GM18499 (cell line): ENCODE measurements around the gene MICAL2.

Experiments
- ATAC-seq: cut with Tn5 transposase; IDR thresholded peaks from one replicate; pipeline ENCODE4 v1.9.1; 2021; ENCODE audit warnings: moderate number of reproducible peaks; ENCODE audit not compliant: insufficient read depth, unreplicated experiment

The MICAL2 gene

GRCh38 chr11:12235947-12236743 lies 125.8 kb downstream of the MICAL2 start:
- peak; percentile 68 for ATAC-seq

DNA sequence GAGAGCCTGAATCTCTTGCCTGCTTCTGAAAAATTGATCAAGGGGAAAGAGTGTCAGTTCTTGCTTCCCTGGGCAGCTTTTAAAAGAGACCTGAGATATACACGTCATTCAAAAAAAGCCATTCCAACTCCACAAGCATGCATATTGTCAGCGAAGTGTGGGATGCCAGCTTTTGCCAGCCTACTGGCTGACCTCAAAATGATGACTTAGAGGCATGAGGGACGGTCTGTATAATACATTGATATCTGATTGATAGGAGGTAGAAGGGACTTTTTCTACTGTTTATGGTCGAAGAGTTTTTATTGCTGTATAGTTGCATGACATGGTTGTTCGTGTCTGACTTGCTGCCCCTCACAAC lies 126.3 kb downstream of the MICAL2 start:
- no peak for ATAC-seq

- ATAC-seq: no peak
These were observed 127.0 kb downstream of the MICAL2 start for GRCh38 chr11:12237381-12237784.

- no peak for ATAC-seq
These were observed 128.0 kb downstream of the MICAL2 start for GRCh38 chr11:12238420-12238819.

DNA sequence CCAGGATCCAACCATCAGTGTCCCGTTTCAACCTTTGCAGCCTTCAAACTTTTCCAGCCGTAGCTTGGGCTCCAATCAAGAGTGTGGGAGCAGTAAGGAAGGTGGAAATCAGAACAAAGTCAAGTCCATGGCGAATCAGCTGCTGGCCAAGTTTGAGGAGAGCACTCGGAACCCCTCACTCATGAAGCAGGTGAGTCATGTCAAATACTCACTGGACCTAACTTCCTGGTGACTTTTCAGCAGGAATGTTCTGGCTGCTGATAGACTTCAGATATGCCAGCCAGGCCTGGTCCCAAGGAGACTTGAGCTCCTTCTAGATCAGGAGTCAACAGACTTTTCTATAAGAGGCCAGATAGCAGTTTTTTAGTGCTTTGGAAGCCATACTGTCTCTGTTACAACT lies 129.0 kb downstream of the MICAL2 start:
- no peak for ATAC-seq

- ATAC-seq: no peak
These were observed 129.5 kb downstream of the MICAL2 start for GRCh38 chr11:12239804-12240371.

- ATAC-seq: no peak
These were observed 130.3 kb downstream of the MICAL2 start for GRCh38 chr11:12240677-12241076.

DNA sequence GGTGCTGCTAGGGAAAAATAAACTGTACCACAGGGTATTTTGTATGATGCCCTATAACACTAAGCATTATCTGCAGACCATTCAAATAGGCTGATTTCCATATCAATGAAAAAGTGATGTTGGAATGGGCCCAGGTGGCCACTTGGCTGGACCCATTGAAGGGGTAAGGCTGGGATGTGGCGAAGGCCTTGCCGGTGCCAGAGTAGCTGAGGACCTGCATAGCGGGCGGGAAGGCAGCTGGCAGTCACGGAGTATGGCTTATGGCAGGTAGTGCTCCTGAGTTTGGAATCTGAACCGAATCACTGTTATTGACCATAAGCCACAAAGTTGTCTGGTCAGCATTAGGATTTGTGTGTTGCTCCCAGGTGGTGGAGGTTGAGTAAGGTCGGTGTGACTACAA lies 131.0 kb downstream of the MICAL2 start:
- ATAC-seq: no peak

- ATAC-seq: no peak
These were observed 131.7 kb downstream of the MICAL2 start for GRCh38 chr11:12241971-12242672.

- no peak for ATAC-seq
These were observed 132.6 kb downstream of the MICAL2 start for GRCh38 chr11:12242966-12243365.

- ATAC-seq: no peak
These were observed 133.1 kb downstream of the MICAL2 start for GRCh38 chr11:12243486-12243885.

- no peak for ATAC-seq
These were observed 133.6 kb downstream of the MICAL2 start for GRCh38 chr11:12243911-12244550.

DNA sequence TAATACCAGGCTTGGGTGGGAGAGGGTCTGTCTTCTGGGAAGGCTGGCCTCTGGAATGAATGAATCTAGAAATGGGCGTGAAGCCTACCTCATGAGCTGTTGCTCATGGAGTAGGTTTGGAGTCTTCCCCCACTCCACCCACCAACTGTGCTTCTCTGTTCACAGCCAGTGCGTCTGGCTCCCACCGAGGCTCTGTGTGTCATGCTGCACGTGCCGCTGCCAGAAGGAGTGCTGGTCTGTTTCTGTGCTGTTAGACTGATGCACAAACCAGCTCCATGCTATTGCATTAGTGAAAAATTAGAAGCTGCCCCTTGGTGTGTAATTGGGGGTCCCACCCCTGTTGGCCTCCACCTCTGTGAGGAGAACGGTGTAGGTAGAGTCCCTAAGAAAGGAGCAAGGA lies 134.7 kb downstream of the MICAL2 start:
- ATAC-seq: no peak

- no peak for ATAC-seq
These were observed 135.2 kb downstream of the MICAL2 start for GRCh38 chr11:12245549-12246016.

DNA sequence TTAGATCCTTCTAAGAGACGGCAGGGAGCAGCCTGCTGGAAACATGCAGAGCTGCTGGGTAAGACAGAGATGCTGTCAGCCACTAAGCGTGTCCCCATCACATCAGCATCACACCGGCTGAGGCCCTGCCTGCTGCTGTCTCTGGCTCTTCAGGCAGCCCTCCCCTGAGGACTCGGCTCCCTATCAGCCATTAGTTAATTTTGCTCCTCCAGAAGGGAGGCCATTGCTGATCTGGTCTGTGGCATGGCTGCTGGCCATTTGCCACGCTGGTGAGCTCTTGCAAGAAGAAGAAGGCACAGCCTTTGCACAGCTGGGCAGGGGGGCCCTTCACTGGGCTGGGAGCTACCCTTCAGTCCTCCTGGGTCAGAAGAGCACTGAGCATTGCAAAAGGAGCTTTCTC lies 135.8 kb downstream of the MICAL2 start:
- no peak for ATAC-seq

DNA sequence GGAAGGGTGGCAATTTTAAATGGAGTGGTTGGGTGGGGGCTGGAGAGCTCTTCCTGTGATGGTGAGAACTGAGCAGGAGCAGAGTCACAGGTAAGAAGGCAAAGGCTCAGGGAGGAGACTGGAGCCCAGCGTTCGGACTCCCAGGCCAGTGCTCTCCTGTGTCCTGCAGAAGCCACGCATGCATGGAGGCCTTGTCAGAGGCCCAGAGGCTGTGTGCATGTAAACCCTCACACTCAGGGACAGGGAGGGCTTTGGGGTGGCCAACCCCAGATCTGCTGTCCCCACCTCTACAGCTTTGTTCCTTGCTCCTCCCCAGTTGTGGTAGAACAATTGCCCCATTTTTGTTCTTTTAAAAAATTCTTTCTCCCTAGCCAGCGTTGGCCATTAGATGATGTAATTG lies 136.6 kb downstream of the MICAL2 start:
- ATAC-seq: no peak

DNA sequence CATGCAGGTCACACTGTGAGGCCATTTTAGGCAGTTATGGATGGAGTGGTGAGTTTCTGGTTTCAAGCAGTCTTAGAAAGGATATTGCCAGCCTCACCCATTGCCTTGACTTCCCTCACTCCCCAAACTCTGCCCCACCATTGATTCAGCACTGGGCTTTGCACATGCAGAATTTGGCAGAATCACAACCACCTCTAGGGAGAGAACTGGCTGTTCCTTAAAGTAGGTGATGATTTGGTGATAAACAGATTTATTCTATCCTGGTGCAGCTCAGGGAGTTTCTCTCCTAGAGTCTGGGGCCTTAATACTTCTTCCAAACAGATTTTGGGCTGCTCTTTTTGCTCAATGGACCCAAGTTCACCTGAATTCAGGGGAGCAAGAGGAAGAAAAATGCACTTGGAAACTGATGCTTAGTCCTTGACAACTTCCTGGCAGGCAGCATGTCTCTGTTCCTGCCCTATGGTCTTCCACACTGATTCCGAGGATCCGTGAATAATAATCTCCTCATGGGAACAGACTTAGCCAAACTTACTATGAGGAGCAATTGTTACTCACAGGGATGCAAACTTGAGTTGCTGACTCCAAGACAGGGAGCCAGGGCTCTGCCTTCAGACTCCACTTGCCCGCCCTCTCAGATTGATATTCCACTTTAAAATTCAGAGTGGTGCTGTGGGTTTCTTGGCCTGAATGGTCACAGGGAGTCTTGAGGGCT lies 137.3 kb downstream of the MICAL2 start:
- no peak for ATAC-seq

GRCh38 chr11:12248330-12248729 lies 137.9 kb downstream of the MICAL2 start:
- no peak for ATAC-seq

DNA sequence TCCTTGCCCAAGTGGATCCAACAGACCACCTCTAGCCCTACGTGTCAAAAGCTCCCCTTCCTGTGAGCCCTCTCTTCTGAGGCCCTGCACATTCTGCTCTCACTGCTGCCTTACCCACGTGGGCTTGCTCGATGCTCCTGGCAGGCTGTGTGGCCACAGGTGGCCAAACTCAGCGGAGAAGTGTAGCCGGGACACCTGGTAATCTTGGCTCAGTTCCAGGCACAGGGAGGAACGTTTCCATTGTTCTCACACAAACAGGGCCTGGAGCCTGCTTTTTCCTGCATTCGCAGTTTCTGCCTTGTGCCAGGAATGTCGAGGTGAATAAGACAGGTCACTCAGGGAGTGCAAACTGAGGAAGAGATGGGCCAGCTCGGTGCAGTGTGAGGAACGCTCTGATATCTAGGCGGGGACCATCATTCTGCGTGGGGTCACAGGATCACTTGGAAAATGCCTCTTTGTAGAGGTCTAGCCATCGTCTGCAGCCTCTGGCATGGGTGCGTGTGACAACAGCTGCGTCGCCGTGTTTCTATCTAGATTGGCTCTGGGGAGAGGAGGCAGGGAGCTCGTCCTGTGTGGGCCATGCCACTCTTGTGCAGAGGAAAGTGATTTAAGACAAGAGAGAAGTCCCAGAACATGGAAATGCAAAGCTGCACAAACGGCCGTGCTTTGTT lies 139.3 kb downstream of the MICAL2 start:
- ATAC-seq: no peak
